ENCODE results near the gene ELL2. TPM values are rescaled to one million over a fixed set of nuclear protein-coding genes. Genes with fewer than 3 reads are reported as not detected.

ELL2 gene
- total RNA-seq, 1 donor from 2014 or later = 49.0 TPM

DNA sequence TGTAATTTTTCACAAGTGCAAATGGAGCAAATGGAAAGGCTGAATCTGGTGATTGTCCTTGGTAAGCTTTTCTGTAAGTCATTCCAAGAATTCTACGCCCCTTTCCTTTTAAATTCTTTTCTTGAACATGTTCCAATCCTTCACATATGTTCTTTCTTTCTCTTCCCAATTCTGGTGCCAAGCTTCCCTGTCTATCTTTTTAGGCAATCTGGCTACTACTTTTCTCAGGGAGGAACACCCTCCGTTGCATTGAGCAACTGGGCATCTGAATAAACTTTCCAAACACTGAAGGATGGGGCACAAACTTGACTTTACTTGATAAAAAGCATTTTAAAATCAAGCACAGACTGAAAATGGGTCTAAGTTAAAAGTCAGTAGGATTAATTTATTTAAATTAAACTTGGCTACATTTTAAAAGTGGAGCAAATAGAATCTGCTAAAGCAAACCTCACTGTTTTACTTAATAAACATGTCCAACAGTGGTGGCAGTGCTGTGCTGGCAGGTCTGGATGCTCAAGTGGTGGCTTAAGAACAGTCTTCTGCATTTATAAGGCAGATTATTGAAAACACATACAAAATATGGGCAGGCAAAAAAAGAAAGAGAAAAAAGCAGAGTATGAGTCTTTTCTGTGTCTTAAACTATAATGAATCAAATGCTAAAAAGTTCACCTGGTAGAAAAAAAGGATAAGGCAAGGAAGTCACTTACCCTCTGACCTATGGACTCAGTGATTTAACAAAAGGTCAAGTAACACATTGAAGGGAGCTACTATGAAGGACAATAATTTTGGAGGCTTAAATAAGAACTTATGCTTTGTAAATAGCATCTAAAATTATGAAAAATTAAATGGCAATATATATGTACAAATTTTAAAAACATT is 5.4 kb downstream of the ELL2 start:
- no peak for DNase-seq (ENCODE audit: low spot score)

DNA sequence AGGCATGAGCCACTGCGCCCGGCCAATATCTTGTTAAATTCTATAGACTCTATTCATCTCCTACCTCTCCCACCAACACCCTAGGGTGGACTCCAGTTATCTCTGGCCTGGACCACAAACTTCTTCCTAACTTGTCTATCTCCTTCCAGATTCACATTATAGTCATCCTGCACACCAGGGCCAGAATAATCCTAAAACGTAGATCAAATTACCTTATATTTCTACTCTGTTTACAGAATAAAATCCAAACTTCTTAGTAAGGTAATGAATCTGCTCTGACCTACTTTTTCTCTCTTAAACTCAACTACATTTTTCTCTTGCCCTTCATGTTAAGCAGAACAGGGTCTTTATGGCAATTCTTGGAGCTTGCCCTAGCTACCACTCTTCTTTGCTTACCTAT is 6.9 kb downstream of the ELL2 start:
- DNase-seq (ENCODE audit: low spot score) = no peak

DNA sequence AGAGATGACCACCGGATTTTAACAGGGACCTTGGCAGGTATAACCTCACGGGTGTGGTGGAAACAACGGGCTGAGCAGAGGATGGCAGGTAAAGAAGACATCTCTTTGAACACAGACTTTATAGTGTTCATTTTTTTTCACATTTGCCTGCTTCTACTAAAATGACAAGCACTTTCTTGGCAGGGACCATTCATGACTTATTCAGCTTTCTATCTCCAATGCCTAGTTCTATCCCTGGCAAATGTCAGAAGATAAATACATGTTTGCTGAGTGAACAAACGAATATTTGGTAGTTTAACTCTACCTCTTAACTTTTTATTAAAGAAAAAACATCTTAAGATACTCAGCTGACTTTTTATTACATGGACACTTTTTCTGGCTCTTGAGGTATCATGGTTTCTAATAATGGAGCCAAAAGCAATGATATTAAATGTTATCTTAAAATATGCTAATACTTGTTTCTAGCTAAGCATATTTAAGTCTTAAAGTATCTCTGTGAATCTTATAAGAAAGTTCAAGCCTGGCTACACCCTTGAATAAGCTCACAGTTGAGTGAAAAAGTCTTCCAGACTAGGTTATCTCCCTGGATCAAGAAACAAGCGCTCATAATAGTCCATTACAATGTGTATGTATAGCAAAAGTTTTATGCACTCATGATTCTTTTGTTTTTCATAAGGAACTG is 8.5 kb downstream of the ELL2 start:
- DNase-seq (ENCODE audit: low spot score) = no peak

DNA sequence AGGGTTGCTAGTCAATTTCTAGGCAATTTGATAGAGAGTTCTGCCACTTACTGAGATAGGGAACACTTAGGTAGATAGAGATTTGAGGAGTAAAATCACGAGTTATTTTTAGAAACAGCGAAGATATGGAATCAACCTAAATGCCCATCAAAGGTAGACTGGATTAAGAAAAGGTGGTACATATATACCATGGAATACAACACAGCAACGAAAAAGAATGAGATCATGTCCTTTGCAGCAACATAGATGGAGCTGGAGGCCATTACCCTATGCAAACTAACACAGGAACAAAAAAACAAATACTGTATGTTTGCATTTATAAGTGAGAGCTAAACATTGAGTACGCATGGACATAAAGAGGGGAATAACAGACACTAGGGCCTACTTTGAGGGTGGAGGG is 9.7 kb downstream of the ELL2 start:
- no peak for DNase-seq (ENCODE audit: low spot score)

DNA sequence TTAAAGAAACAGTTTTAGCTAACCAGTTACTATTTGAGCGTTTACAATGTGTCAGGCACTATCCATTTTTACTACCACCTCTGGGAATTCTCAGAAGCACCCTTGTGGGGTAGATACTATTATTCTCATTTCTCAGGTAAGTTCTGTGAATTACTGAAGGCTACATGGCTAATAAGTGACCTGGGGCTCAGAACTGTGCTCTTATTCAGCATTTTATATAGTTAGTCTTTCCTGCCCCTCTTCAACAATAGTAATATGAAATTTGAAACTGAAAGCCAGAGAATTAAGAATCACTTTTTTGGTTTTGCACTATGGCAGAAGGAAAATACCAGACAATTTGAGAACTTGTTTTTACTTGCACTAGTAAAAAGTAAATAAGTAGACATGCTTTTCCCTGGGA is 11.8 kb downstream of the ELL2 start:
- no peak for DNase-seq (ENCODE audit: low spot score)

DNA sequence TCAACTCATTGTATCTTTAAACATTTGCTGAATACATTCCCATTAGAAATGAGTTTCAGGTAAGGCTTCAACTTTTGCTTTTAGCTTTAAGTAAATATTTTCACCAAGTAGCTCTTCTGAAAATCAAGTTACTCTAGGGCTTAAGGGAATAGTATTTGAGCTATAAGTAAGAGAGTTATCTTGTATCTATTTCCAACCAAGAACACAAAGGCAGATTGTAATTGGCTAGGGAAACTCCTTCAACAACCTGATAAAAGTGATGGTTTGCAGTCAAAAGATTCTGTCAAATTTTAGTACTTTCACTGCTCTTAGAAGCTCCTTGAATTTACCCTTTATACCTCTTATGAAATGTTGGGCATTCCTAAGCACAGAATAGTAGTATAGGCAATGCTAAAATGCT is 13.0 kb downstream of the ELL2 start:
- no peak for DNase-seq (ENCODE audit: low spot score)

DNA sequence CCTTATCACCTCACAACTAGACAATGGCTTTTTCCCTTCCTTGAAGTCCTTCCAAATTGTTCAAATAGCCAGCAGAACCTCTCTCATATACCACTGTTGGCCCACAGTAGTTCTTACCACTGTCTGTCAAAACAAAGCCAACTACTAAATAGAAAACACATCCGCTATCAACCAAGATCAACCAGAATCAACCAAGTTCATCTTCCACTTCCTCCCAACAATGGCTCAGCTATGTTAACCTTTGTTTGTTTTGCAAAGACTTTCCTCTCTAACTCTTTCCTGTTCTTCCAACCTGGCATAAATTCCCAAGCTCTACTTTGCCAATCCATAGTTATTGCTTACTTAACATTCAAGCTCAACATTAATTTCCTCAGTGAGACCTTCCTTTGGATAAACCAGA is 15.2 kb downstream of the ELL2 start:
- DNase-seq (ENCODE audit: low spot score) = no peak

DNA sequence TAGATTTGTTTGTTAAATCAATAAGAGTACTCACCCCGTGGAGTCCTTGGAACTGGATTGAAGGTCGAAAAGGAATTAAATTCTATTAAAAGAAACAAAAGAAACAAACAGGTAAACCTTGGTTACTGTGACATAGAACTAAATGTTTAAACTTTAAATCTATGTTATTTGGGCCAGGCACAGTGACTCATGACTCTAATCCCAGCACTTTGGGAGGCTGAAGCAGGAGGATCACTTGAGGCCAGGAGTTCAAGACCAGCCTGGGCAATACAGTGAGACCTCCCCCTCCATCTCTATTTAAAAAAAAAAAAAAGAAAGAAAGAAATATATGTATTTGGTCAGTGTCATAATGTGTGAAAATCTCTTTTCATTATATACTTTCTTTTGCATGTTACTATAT is 18.7 kb downstream of the ELL2 start:
- no peak for DNase-seq (ENCODE audit: low spot score)

DNA sequence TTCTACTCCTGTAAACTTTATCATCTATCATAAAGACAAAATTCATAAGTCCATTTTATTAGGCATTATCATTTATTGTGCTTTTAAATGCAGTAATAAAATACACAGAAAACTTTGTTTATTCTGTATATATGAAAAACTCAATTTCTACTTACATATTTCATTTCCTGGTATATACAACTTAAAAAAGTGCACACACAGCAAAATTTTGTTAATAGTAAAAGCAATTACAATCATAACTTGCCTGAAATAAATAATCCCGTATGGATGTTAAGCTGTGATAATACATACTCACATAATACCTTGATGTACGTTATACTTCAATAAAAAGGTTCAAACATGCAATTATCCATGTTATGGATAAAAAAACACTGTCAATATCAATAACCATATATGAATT is 19.2 kb downstream of the ELL2 start:
- DNase-seq (ENCODE audit: low spot score) = no peak

DNA sequence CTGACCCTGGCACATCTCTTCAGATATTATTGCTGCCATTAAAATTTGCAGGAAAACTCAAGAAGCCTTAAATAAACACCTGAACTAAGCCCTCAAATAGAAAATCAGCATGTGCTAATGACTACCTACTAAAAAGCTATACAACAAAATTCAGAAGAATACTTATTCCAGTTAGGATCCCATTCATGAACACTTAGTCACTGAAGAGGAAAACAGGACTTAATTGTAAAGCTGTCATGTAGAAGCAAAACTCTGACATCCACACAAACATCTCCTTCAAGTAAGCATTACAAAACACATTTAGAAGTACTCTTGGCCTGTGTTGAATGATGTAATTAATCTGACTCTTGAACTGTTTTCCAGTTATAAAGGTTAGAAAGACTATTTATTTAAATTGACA is 19.9 kb downstream of the ELL2 start:
- DNase-seq (ENCODE audit: low spot score) = no peak

DNA sequence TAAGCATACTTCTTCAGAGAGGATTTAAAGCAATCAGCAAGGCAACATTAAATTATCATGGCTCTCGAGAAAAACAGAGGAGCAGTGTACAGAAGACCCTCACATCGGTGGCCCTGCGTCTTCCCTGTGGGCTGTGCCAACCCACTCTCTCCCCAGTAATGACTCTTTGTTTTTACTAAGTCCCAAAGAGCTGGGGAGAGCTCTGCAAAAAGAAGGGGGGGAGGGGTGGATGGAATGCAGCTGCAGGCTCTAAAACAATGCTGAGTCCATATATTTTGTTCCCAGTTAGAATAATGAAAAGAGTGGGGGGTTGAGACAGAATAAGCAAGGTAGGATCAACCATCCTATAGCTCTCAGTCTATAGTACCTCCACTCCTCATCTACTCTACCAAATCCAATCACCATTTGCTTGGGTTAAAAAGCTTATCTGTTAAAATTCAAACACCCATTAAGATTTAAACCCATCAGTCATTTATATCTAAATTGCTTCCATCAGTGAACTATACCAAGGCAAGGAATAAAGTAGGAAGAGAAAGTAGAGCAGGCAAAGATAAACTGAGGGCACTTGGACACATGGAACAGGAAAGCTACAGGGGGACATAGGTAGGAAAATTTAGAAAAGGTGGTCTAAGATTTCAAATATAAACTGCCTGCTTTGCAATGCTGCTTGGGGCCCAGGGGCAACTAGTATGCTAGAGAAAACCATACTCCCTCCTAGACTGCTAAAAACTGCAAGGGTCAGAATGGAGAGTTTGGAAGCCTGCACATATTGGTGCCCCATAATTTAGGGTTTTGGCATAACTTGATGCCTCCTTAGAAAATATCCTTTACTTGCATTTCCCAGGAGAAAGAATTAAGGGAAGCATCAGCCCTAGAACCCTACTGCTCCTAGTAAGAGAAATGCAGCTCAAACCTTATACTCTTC is 20.6 kb downstream of the ELL2 start:
- no peak for DNase-seq (ENCODE audit: low spot score)

DNA sequence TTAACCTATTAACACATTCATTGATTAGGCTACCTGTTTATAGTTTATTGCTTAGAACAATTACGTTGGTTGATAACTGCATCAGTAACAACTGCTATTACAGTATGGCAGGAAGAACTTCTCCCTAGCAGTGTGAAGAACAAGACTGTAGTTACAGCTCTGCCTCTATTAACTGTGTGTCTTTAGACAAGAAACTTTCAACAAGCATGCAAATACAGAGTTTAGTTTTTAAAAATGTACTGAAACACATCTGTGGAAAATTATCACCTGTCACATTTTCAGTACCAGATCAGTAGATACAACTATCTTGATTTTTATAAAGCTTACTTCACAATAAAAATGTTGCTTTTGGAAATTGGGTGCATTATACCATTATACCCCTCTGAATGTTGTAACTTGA is 22.2 kb downstream of the ELL2 start:
- no peak for DNase-seq (ENCODE audit: low spot score)

DNA sequence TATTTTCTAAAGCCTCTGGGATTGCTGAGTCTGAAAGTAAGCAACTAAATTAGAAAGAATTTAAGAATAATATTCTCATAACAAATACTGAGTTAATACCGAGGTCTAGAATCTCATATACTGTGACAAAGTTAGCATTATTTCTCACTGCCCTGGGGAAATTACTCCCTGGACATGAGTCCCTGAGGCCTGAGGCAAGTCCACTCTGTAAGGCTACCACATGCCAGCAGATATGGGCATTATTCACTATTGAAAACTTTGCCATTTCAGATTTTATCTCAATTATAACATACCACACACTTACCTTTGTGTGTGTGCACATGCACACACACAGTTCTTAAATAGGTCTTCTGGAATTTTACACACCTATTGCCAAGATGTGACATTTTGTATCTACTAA is 22.9 kb downstream of the ELL2 start:
- DNase-seq (ENCODE audit: low spot score) = no peak

DNA sequence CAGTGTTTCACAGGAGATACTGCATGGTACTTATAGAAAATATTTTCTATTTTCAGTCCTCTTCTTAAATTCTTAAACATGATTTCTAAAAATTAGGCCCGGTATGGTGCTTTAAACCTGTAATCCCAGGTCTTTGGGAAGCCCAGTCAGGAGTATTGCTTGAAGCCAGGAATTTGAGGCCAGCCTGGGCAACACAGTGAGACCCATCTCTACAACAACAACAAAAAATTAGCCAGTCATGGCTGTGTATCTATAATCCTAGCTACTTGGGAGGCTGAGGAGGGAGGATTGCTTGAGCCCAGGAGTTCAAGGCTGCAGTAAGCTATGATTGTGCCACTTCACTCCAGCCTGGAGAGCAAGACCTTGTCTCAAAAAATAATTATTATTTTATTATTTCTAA is 23.3 kb downstream of the ELL2 start:
- no peak for DNase-seq (ENCODE audit: low spot score)

DNA sequence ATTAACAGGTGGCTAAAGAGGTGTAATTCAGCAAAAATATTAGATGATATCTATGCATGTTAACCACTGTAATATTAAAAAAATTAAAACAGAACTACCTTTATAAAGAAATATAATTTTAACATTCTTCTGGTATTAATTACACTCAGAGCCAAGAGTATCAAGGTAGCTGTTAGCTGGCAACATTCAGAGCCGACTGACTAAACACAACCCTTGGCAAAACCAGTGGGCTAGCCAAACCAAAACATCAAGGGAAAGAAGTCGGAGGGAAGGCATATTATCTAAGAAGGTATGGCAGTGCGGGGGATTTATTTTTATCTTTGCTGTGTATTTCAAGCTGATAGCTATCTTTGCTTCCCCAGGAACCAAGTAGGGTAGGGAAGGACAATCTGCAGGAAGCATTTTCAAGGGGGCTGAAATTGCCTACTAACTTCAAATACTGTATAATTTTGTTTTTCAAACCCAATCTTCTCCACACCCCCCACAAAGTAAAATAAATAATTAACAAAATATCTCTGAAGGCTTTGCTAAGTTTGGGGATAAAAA is 24.0 kb downstream of the ELL2 start:
- no peak for DNase-seq (ENCODE audit: low spot score)

DNA sequence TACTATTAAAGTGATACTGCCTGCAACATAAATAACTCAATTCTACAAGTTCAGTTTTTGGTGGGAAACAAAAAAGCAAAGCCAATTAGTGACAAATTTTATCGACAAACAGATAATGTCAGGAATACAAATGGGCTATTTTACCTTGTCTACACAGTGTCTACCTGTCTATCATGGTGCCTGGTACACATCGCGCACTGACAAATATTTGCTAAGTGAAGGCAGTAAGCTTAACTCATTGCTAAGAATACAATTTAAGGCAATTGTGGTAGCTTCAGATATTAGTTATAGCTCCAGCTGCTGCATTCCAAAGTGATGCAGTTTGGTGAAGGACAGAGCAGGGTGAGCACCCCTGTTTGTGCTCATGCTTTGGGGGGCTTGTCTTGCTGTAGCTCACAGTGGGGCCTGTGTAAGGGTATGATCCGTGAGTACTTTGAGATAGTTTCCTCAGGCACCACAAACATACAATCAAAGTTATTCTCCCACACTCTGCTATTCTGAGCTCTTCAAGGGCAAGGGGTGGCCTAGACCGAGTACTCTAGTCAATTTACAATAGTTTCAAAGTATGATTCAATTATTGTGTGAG is 24.7 kb downstream of the ELL2 start:
- no peak for DNase-seq (ENCODE audit: low spot score)

DNA sequence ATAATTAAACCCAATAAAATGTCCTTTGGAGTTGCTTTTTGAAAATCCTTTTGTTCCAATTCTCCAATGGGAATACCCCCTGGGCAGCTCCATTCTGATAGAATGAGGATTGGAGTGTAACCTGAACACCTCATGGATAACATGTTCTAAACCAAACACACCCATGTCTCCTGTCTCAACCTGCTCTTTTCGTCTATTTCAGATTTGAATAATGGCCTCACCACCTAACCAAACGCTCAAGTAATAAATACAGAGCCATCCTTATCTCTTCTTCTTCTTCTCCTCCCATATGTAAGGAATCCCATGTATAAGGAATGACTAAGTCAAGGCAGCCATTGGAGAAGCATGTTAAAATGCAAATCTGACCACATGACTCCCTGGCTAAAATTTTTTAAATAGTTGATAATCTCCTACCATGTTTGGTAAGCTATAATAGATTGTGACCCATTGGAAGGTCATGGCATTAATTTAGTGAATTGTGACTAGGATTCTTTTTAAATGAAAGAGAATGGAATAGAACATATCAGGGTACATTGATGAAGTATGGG is 26.0 kb downstream of the ELL2 start:
- no peak for DNase-seq (ENCODE audit: low spot score)

DNA sequence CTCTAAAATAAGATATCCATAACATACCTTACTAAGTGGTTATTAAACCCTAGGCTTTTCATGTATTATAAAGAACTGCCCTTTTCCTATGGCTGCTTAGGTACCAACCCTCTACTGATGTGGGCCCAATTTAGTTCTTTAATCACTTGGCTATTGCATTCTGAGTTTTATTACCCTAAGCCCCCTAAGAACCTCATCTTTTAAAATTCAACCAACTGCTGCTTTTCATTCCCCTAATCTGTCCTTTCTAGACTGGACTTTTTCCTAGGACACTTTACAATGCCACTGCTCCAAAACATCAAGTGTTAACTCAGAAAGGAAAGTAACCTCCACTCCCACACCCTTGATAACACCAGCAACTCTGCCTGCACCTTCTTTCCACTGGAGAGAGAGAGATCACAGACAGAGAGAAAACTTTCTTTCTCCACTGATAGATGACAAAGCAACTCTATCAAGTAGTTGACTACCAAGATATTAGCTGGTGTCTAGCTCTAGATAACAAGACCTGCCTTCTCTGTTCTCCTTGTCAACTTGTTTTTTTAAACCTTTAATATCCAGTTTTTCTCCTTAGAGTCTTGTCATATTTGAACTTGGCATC is 27.3 kb downstream of the ELL2 start:
- DNase-seq (ENCODE audit: low spot score) = no peak

DNA sequence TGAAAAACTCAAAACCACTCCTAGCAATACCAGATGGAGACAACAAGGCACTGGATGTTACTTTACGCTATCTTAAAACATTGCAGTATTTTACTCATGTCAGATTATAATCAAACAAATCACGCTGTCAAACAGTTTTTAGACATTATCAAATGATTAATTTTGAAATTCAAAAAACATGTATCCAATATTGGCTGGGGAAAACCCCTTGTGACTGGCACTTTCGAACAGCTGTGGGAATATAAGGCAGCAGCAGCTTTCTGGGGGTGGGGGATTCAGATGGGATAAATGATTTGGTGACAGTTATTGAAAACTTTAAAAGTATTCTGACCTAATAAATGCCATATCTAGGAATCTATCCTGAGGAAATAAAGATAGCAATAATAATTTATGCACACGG is 28.7 kb downstream of the ELL2 start:
- no peak for DNase-seq (ENCODE audit: low spot score)

DNA sequence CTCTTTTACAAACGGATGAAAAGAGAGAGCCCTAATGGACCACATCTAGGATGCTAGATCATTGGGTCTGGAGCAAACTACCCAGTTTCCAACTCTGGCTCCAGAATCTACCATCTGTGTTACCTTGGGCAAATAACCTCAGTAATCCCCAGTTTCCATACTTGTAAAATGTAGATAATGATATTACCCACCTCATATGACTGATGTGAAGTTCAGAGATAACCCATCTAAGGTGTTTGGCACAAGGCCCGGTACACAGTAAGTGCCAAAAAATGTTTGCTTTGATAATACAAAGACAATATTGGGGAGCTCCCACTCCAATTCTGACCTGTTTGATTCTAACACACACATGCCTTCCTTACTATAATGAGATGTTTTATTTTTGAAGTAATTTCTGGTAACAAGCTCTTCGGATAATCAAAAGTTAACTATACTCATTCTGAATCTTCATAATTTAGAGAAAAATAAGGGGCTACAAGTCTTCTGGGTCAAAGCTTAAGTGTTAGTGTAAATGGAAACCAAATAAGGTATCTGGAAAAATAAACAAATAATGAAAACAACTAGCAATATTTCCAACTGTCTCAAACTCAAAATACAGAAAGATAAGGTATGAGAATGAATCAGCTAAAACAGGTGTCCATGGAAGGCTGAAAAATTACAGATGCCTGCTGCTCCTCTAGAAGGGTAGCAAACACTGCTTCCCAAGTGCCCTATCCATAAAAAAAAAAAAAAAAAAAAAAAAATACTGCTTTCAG is 30.4 kb downstream of the ELL2 start:
- no peak for DNase-seq (ENCODE audit: low spot score)

All from mucosa of gallbladder (tissue), 1 donor.